Fibroblast of skin of back (primary cell): ENCODE measurements around the gene CCIN.
A peak's percentile ranks its signal among the peaks of the same experiment; 100 is the strongest.
"Not testable (repeated sequence)": the region's sequence is repeated elsewhere in the genome, so short reads cannot be mapped to it uniquely, and the experiment has no call there.

Source experiments
- DNase-seq: peaks from one replicate; pipeline ENCODE4 v3.0.0-alpha.2; 2013

CCIN gene

GRCh38 chr9:36160126-36160525 lies 9.1 kb upstream of the CCIN start:
- DNase-seq = not testable (repeated sequence)

DNA sequence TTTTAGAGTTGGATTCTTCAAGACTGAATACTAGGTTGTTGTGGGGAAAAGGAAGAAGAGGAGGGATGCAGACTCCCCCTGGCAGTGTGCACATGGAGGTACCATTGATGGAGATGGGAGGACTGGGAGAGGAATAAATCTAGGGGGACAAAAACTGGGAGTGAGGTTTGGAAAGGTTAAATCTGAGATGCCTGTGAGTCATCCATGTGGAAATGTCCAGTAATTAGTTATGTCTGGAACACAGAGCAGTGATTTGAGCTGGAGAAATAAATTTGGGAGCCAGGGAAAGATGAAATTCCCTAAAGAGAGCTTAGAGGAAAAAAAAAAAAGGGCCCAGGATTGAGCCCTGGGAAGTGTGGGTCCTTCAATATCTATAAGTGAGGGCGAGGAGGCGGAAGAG lies 8.0 kb upstream of the CCIN start:
- peak; percentile 38 for DNase-seq

GRCh38 chr9:36162211-36162738 lies 6.9 kb upstream of the CCIN start:
- no peak for DNase-seq

DNA sequence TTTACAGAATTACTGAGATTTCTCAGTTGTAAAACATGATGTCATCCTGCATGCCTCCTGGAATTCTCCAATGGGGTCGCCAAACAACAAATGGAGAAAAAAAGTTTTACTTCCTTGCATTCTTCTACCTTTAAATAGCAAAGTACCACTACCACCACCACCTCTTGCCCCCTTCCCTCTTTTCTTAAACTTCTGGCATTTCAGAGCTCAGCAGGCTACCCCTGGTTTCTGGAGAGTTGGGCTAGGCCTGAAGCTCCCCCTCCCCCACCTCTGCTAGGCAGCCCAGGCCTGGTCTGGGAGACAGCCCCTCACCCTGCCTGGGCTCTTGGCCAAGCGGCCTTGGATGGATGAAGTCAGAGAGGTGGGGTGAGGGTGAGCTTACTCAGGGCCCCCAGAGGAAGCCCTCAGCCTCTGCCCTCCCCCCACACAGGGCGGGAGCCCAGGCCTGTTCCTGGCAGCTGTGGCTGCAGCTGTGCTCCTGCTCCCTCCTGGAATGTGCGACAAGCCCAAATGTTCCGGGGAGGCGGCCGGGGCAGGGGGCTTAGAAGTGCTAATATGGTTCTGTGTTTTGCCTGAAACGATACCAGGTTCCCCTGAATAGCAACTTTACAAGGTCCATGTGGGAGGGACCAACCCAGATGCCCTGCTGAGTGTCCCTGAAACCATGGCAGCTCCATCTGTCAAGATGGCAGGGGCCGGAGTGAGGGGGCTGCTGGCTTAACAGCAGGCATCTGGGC lies 6.0 kb upstream of the CCIN start:
- peak; percentile 94 for DNase-seq

DNA sequence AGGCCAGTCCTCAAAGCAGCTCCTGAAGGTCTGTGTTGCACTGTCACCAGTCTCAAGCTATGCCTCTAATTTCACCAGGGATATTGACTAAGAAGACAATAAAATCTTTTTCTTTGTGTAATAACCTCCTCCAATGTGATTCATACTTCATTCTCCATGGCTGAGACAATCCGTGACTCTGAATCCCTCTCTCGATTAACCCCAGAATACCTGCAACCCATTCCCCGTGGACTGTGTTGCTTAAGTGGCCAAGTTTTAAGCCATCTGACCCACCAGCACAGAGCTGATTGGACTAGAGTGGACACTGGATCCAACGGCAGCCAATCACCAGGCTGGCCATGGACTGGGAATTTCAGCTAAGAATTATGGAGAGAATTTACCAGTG lies 5.4 kb upstream of the CCIN start:
- DNase-seq = peak; percentile 70

DNA sequence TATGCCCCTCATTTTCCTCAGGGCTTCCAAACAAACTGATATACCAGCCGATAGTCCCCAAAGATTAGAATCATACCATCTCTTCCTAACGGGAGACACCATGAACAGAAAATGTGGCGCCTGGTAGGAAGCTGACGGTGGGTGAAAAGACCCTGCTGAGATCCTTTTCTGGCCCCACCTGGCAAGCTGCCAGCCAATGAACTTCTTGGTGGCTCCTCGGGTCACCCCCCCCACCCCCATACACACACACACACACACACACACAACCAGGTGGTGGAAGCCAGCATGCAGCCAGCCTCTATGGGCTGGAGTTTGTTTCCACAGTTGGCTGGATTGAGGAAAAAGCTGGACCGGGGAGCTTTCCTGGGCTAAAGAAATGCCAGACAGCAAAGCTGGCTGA lies 4.8 kb upstream of the CCIN start:
- no peak for DNase-seq

GRCh38 chr9:36164989-36165388 lies 4.2 kb upstream of the CCIN start:
- DNase-seq = no peak

- peak; percentile 77 for DNase-seq
These were observed 3.4 kb upstream of the CCIN start for GRCh38 chr9:36165826-36166167.

GRCh38 chr9:36166168-36166927 lies 2.8 kb upstream of the CCIN start:
- DNase-seq = peak; percentile 84

DNA sequence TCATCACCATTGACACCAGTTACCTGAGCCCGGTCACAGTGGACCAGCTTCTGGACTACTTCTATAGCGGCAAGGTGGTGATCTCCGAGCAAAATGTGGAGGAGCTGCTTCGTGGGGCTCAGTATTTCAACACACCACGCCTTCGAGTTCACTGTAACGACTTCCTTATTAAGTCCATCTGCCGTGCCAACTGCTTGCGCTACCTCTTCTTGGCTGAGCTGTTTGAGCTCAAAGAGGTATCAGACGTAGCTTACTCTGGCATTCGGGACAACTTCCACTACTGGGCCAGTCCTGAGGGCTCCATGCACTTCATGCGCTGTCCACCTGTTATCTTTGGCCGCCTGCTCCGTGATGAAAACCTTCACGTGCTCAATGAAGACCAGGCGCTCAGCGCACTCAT lies 520 bp downstream of the CCIN start:
- no peak for DNase-seq

DNA sequence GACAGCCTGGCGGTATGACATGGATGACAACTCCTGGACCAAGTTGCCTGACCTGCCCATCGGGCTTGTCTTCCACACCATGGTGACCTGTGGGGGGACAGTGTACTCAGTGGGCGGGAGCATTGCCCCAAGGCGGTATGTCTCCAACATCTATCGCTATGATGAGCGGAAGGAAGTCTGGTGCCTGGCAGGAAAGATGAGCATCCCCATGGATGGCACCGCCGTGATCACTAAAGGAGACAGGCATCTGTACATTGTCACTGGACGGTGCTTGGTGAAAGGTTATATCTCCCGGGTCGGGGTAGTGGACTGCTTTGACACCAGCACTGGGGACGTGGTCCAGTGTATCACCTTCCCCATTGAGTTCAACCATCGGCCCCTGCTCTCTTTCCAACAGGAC lies 1.3 kb downstream of the CCIN start:
- DNase-seq = no peak

GRCh38 chr9:36173861-36174260 lies 4.7 kb downstream of the CCIN start:
- no peak for DNase-seq

DNA sequence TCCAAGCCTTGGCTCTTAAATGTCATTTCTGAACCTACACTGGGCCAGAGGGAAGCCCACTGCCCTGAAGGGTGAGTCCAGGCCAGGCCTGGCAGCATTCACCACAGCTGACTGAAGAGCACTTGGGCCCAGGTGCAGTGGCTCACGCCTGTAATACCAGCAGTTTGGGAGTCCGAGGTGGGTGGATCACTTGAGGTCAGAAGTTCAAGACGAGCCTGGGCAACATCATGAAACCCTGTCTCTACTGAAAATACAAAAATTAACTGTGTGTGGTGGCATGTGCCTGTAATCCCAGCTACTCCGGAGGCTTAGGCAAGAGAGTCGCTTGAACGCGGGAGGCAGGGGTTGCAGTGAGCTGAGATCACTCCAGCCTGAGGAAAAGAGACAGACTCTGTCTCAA lies 5.1 kb downstream of the CCIN start:
- no peak for DNase-seq

DNA sequence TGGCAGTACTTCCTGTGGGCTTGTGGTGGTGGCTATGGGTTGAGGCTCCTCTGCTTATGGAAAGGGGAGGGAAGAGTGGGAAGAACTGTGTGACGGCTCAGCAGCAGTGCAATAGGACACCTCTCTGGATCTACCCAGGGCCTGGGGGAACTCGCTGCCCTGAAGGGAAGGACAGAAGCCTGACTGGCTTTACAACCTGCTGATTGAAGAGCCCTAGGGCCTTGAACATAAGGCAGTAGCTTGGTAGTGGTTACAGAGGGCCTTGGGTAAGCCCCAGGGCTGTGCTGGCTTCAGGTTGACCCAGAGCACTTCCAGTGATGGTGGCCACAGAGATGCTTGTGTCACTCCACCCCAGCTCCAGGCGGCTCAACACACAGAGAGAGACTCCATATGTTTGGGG lies 5.5 kb downstream of the CCIN start:
- no peak for DNase-seq

- not testable (repeated sequence) for DNase-seq
These were observed 6.0 kb downstream of the CCIN start for GRCh38 chr9:36175209-36175608.

- not testable (repeated sequence) for DNase-seq
These were observed 7.3 kb downstream of the CCIN start for GRCh38 chr9:36176496-36176895.

GRCh38 chr9:36177571-36177970 lies 8.4 kb downstream of the CCIN start:
- DNase-seq = no peak

- not testable (repeated sequence) for DNase-seq
These were observed 11.1 kb downstream of the CCIN start for GRCh38 chr9:36180243-36180642.

DNA sequence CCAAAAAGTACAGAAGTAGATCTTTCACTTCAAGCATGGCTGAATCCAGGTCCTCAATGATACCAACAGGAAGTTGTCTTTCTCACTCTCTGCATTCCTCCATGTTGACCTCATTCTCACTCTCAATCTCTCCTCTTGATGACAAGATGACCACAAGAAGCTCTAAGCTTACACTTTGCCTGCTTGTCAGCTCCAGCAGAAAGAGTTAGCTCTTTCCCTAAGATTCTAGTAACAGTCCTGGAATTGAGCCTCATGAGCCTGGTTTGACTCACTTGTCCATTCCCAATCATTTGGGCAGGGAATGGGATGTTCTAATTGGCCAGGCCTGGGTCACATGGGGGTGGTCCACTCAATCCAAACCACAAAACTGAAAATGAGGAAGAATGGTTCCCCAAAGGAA lies 18.2 kb downstream of the CCIN start:
- peak; percentile 95 for DNase-seq

GRCh38 chr9:36188212-36188611 lies 19.0 kb downstream of the CCIN start:
- DNase-seq = no peak

DNA sequence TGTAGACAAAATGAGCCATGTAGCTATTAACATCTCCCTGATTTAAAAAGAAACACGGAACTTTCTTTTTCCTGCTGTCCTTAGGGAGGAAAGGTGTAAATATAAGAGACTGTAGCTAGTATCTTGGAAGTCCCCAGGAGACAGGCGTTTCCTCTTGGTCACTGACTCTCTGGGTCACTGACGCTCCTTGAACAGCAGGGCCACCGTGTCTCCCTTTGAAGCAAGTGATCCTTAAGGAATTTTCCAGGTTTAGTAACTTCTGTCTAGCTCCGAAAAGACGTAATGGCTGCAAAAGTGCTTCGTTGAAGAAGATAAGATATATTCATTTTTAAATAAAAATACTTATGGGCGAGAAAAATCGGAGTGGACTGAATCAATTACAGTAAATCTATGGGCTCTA lies 20.8 kb downstream of the CCIN start:
- DNase-seq = peak; percentile 30

GRCh38 chr9:36190388-36191289 lies 21.5 kb downstream of the CCIN start, which contains the start of gene CLTA:
CLTA (plus strand) TSS chr9:36190921; CDS start chr9:36191057, 136 bp downstream.
- peak; percentile 100 for DNase-seq

- peak; percentile 27 for DNase-seq
These were observed 22.1 kb downstream of the CCIN start for GRCh38 chr9:36191290-36191645.
